Activated CD4-positive, alpha-beta T cell treated with anti-CD3 and anti-CD28 coated beads for 48 hours (primary cell): Measurements from ENCODE around the gene MYBL2.
A peak's percentile ranks its signal among the peaks of the same experiment; 100 is the strongest.
"Not testable (repeated sequence)": the region's sequence is repeated elsewhere in the genome, so short reads cannot be mapped to it uniquely, and the experiment has no call there.

Experiments used
- DNase-seq: peaks from one replicate; pipeline ENCODE4 v3.0.0-alpha.2; 2020

Gene MYBL2

DNA sequence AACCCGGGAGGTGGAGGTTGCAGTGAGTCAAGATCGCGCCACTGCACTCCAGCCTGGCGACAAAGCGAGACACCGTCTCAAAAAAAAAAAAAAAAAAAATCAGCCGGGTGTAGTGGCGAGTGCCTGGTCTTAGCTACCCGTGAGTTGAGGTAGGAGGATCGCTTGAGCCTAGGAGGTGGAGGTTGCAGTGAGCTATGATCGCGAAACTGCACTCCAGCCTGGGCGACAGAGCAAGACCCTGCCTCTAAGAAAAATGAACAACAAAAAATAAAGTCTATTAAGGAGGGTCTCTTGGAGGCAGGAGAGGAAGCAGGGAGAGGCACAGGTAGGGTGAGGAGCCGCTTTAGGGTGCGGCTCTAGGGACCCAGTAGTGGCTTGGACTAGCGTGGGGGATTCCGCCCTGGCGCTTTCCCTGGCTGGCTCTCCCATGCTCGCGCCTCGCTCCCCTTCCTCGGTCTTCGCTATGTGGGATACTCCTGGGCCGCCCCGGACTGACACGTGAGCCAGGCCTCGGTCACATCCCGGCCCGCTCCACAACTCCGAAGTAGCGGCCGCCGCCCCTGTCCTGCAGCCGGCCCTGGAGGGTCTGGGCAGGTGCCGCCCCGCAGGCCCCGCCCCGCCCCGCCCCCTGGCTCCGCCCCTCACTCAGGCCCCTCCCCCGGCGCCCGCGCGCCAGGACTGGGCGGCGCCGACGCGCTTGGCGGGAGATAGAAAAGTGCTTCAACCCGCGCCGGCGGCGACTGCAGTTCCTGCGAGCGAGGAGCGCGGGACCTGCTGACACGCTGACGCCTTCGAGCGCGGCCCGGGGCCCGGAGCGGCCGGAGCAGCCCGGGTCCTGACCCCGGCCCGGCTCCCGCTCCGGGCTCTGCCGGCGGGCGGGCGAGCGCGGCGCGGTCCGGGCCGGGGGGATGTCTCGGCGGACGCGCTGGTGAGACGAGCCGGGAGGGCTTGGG is at the start of gene MYBL2:
Gene MYBL2, plus strand, starts transcription at position 739 of the 953 bp plus-strand sequence. Its CDS starts 170 bp downstream, at position 909.
- DNase-seq = peak; percentile 81

- no peak for DNase-seq
Measured at GRCh38 chr20:43631598-43631997, 35.3 kb upstream of the MYBL2 start.

GRCh38 chr20:43636429-43636828 is 30.5 kb upstream of the MYBL2 start:
- DNase-seq = no peak

- no peak for DNase-seq
Measured at GRCh38 chr20:43642548-43642947, 24.4 kb upstream of the MYBL2 start.

GRCh38 chr20:43650997-43651525 is 15.9 kb upstream of the MYBL2 start:
- DNase-seq = no peak

- not testable (repeated sequence) for DNase-seq
Measured at GRCh38 chr20:43651650-43652184, 15.2 kb upstream of the MYBL2 start.

GRCh38 chr20:43653966-43654365 is 12.9 kb upstream of the MYBL2 start:
- DNase-seq = no peak

DNA sequence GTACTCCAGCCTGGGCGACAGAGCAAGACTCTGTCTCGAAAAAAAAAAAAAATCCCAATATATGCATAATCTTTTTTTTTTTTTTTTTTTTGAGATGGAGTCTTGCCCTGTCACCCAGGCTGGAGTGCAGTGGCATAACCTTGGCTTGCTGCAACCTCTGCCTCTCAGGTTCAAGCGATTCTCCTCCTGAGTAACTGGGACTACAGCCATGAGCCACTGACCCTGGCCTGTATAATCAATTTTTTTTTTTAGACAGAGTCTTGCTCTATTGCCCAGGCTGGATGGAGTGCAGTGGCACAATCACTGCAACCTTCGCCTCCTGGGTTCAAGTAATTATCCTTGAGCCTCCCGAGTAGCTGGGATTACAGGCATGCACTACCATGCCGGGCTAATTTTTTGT is 11.7 kb upstream of the MYBL2 start:
- DNase-seq = not testable (repeated sequence)

- DNase-seq = no peak
Measured at GRCh38 chr20:43655937-43656336, 11.0 kb upstream of the MYBL2 start.

GRCh38 chr20:43658069-43658722 is 8.7 kb upstream of the MYBL2 start:
- DNase-seq = peak; percentile 82

- DNase-seq = peak; percentile 17
Measured at GRCh38 chr20:43658723-43659419, 8.0 kb upstream of the MYBL2 start.

DNA sequence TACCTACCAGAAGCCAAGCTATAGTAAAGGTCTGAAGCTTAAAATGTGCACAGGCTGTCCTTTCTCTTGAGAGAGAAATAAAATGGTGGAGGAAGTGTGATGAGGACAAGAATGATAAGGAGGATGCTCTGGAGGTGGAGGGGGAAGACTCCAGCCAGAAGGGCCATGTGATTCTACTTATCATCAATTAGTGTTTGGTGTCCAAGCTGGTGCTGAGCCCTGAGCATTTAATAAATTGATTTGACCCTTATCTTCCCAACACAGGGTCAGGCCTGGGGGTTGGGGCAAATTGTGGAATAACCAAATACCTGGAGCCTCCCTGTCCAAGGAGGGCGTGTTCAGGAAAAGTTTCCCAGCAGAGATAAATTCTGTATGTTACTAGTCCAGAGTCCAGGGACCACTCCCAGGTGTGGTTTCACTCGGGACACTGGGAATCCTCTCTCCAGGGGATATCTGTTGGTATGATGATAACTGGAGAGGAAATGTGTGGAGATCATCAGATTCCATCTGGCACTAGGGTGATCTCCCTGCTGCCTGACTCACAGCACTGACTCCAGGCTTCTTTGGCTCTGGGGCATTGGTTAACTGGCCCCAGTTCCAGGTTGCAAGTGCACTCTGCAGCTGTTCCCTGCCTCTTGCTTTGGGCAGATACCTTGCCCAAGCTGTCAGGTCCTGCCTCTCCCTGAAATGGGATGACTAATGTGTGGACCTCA is 3.8 kb upstream of the MYBL2 start:
- no peak for DNase-seq

- DNase-seq = no peak
Measured at GRCh38 chr20:43665466-43666176, 1.3 kb upstream of the MYBL2 start.

DNA sequence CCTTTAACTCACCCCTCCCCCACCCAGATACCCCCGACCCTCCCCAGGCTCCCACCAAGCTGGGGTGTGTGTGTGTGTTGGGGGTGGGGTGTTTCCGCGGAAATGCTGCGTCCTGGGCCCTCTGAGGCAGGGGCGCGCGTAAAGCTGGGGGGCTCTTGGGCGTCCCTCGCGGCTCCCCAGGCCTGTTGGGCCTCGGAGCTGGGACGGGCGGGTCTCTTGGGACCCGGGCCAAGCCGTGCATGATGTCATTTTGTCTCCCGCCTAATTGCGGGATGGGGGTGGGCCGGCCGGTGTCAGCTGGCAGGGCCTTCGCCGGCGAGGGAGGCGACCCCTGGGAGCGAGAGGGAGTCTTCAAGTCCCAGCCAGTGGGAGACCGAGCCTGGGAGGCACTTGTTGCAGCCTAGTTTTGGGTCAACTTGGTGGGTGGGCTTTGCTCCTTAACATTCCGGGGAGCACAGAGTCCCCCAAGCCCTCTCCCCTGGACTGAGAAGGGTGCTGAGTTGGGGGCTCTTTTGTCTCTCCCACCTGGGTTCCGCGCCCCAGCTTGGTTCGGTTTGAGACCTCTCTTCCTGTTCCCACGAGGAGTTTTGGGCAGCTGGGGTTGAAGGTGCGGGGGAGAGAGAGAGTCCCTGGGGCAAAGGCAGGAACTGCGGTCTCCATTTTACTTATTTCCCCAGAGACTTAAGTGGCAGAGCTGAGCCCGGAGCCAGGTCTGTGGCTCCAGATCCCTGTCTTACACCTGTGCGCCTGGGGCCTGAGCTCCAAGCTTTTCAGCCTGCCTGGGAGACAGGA is 623 bp downstream of the MYBL2 start:
- DNase-seq = peak; percentile 47

GRCh38 chr20:43669332-43669731 is 2.4 kb downstream of the MYBL2 start:
- DNase-seq = no peak

DNA sequence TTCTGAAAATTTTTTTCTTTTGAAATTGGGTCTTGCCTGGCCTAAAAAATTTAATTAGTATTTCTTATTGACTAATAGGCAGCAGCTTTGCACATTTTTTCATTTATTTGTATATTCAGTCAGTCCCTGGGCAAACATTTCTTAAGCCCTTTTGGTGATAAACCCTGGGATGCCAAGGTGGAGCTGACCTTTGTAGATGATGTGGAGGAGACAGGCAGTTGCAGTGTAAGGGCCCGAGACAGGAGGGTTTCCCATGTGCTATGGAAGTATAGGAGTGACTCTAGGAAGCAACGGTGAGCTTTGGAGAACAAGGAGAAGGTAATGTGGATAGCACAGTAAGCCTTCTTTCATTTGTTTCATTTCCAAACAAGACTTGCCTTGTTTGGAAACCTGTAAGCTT is 3.5 kb downstream of the MYBL2 start:
- no peak for DNase-seq

GRCh38 chr20:43676368-43676767 is 9.5 kb downstream of the MYBL2 start:
- DNase-seq = no peak

DNA sequence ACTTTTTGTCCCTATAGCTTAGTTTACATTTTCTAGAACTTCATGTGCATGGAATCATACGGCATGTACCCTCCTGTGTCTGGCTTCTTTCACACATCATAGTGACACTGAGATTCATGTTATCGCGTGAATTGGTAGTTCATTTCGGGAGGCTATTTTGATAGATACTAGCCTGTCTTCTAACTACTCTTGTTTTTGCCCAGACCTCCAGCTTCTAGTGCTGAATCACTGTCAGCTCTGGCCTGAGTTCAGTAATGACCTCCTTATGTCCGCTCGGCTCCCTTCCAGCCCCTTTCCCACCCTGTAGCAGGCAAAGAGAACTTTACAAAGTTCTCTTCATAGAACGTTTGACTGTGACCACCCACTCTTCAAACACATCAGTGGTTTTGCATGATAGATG is 14.1 kb downstream of the MYBL2 start:
- no peak for DNase-seq

GRCh38 chr20:43681468-43681942 is 14.6 kb downstream of the MYBL2 start:
- no peak for DNase-seq

- DNase-seq = no peak
Measured at GRCh38 chr20:43681991-43682410, 15.1 kb downstream of the MYBL2 start.
